Suprapubic skin (tissue), 3 donors: ENCODE data around the gene BTD.

Source experiments
- CTCF ChIP-seq, 2 donors: fragments of 200-600 bp in 1 of 2; fragments of 450-650 bp in 1 of 2; sonication (generic) in 1 of 2; IDR thresholded peaks; one replicate each; pipeline ENCODE4 v1.5.1; 2016 to 2019; ENCODE audit warnings: antibody characterized with exemption in 2 of 2, mild to moderate bottlenecking in 1 of 2, moderate library complexity in 1 of 2
- EP300 ChIP-seq: sonication (generic); formaldehyde crosslinking; IDR thresholded peaks from one replicate; pipeline ENCODE4 v1.6.1; 2017; ENCODE audit warnings: antibody characterized with exemption
- POLR2A ChIP-seq, 2 donors: fragments of 450-650 bp; IDR thresholded peaks; one replicate each; pipeline ENCODE4 v1.6.1; 2017; ENCODE audit warnings: antibody characterized with exemption in 2 of 2, mild to moderate bottlenecking in 2 of 2, moderate library complexity in 2 of 2

DNA sequence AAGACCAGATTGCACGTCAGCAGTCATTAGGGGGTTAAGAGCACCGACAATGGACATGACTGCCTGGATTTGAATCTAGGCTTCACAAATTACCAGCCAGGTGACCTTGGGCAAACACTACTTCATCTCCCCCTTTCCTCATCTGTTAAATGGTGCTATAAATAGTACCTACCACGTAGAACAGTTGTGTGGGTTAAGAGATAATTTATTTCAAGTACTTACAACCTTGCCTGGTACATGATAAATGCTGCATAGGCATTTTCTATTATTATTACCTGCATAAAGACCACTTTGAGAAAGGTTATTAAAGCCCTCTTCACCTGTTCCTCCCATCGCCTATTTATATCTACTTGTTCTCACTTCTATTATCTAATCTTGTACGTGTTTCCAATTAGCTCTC is 64.7 kb downstream of the BTD start:
- TF ChIP-seq CTCF (IDR thresholded peaks at IDR 0.05), result no peak
- no peak for TF ChIP-seq POLR2A (IDR thresholded peaks at IDR 0.05)
- no peak for TF ChIP-seq EP300
